ENCODE results near the gene CCL15.
"Not testable (repeated sequence)": the region's sequence is repeated elsewhere in the genome, so short reads cannot be mapped to it uniquely, and the experiment has no call there.

The CCL15 gene, protein sequence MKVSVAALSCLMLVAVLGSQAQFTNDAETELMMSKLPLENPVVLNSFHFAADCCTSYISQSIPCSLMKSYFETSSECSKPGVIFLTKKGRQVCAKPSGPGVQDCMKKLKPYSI

GRCh38 chr17:36001110-36001771 is at the start of gene CCL15:
CCL15 (minus strand) TSS chr17:36001553; CDS start chr17:36001492, 61 bp downstream.
- H3K27me3 ChIP-seq (ENCODE audit: low read depth): no peaks in the 10 kb centered on the region
- H3K4me1 ChIP-seq: no peaks in the 10 kb centered on the region
- H3K36me3 ChIP-seq (replicated peaks): no peaks in the 10 kb centered on the region
- H3K4me3 ChIP-seq: no peak within 1 kb of the TSS
- H3K9me3 ChIP-seq: no peaks in the 10 kb centered on the region
- in situ Hi-C loops (cut with MboI; ENCODE audit: low sequenced_read_pairs): no loop called here
- DNase-seq (ENCODE audit: low spot score in 2 of 2): no peak

DNA sequence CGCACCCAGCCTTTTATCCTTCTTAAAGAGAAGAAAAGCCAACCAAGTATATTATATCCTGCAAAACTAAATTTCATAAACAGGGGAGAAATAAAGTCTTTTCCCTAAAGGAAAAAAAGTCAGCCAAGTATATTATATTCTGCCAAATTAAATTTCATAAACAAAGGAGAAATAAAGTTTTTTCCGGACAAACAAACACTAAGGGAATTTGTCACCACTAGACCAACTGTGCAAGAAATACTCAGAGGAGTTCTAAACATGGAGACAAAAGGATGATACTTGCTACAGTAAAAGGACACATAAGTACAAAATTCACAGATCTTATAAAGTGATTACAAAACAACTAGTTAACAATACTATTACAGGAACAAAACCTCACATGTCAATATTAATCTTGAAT is 48.3 kb upstream of the CCL15 start:
- no peak overlapping the region for H3K4me3 ChIP-seq
- in situ Hi-C loops (cut with MboI; ENCODE audit: low sequenced_read_pairs): no loop called here
- H3K36me3 ChIP-seq (replicated peaks): no peaks in the 10 kb centered on the region
- H3K4me1 ChIP-seq: no peaks in the 10 kb centered on the region
- H3K9me3 ChIP-seq: no peaks in the 10 kb centered on the region; the same call in 1 of the 2 replicates
- no peaks in the 10 kb centered on the region for H3K27me3 ChIP-seq (ENCODE audit: low read depth)
- DNase-seq (ENCODE audit: low spot score in 2 of 2): no peak

DNA sequence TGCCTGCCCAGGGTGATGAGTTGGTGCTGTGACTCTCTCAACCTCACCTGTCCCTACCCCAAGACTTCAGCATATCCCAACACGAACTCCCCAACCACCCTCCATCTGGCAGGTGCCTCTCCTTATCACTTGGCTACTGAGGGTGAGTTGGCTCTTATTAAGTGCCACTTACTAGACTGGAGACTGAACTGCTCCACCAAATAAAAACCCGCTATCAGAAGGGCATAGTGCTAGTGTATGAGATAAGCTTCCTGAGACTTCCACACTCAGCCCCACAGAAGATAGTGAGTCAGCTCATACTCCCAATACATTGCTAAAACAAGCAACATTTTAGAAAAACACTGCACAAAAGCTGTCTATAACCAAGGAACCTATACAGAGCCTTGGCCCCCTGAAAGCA is 46.7 kb upstream of the CCL15 start:
- Histone ChIP-seq H3K27me3 (ENCODE audit: low read depth) (no peaks in the 10 kb centered on the region), H3K36me3 (replicated peaks) (no peaks in the 10 kb centered on the region), H3K9me3 (no peaks in the 10 kb centered on the region; the same call in 1 of the 2 replicates), H3K4me1 (no peaks in the 10 kb centered on the region), H3K4me3 (no peak overlapping the region)
- in situ Hi-C loops (cut with MboI; ENCODE audit: low sequenced_read_pairs): no loop called here
- no peak for DNase-seq (ENCODE audit: low spot score in 2 of 2)

- in situ Hi-C loops (cut with MboI; ENCODE audit: low sequenced_read_pairs): no loop called here
- no peak overlapping the region for H3K4me3 ChIP-seq
- H3K4me1 ChIP-seq: no peaks in the 10 kb centered on the region
- H3K9me3 ChIP-seq: no peaks in the 10 kb centered on the region
- peaks cover 9% of the 10 kb centered on the region for H3K27me3 ChIP-seq (ENCODE audit: low read depth)
- H3K36me3 ChIP-seq (replicated peaks): no peaks in the 10 kb centered on the region
- no peak for DNase-seq (ENCODE audit: low spot score in 2 of 2)
Observed at GRCh38 chr17:36036235-36036634, 34.9 kb upstream of the CCL15 start.

DNA sequence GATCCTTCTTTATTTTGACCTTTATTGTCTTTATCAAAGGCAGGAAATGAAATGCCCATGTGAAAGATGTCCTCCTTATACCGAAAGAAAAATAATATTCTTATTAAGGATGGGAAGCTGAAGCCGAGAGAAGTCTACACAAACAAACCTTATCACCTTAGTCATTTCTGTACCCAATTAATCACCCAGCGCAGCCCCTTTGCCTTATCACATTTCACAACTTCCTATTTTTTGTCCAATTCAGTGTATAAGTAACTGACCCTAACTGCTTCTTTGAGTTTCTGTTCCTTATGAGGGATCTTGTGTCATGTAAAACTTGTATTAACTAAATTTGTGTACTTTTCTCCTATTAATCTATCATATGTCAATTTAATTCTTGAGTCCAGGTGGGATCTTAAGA is 32.8 kb upstream of the CCL15 start:
- Histone ChIP-seq H3K36me3 (replicated peaks) (no peaks in the 10 kb centered on the region), H3K9me3 (no peaks in the 10 kb centered on the region), H3K4me3 (no peak overlapping the region), H3K27me3 (ENCODE audit: low read depth) (peaks cover 9% of the 10 kb centered on the region), H3K4me1 (no peaks in the 10 kb centered on the region)
- in situ Hi-C loops (cut with MboI; ENCODE audit: low sequenced_read_pairs): no loop called here
- DNase-seq (ENCODE audit: low spot score in 2 of 2): no peak

DNA sequence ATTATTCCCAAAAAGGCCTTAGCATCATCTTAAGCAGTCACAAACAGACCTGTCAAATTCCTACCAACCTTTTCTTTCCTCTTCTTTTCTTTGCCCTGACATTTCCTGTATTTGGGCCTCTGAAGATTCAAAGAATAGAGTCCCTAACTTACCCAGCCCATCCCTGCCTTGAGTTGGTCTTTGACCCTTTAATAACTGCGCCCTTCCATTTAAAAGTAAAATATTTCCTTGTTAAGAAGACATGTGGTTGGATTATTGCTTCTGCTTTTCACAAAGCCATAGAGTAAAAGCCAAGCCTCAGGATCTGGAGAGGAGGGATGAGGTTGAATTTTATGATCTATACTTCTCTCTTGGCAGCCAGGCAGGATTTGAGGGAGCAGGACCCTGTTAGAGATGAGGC is 29.6 kb upstream of the CCL15 start:
- H3K4me1 ChIP-seq: no peaks in the 10 kb centered on the region

GRCh38 chr17:36027761-36028160 is 26.4 kb upstream of the CCL15 start:
- Histone ChIP-seq H3K4me1 (no peaks in the 10 kb centered on the region), H3K36me3 (replicated peaks) (no peaks in the 10 kb centered on the region), H3K27me3 (ENCODE audit: low read depth) (peaks cover 2% of the 10 kb centered on the region), H3K4me3 (no peak overlapping the region), H3K9me3 (no peaks in the 10 kb centered on the region)
- in situ Hi-C loops (cut with MboI; ENCODE audit: low sequenced_read_pairs): no loop called here
- DNase-seq (ENCODE audit: low spot score in 2 of 2): no peak

More for the DNA sequence above, 29.6 kb upstream of the CCL15 start:
- H3K27me3 ChIP-seq (ENCODE audit: low read depth): peaks cover 9% of the 10 kb centered on the region
- no peaks in the 10 kb centered on the region for H3K9me3 ChIP-seq
- in situ Hi-C loops (cut with MboI; ENCODE audit: low sequenced_read_pairs): no loop called here
- H3K4me3 ChIP-seq: no peak overlapping the region
- no peak for DNase-seq (ENCODE audit: low spot score in 2 of 2)
- H3K36me3 ChIP-seq (replicated peaks): no peaks in the 10 kb centered on the region

DNA sequence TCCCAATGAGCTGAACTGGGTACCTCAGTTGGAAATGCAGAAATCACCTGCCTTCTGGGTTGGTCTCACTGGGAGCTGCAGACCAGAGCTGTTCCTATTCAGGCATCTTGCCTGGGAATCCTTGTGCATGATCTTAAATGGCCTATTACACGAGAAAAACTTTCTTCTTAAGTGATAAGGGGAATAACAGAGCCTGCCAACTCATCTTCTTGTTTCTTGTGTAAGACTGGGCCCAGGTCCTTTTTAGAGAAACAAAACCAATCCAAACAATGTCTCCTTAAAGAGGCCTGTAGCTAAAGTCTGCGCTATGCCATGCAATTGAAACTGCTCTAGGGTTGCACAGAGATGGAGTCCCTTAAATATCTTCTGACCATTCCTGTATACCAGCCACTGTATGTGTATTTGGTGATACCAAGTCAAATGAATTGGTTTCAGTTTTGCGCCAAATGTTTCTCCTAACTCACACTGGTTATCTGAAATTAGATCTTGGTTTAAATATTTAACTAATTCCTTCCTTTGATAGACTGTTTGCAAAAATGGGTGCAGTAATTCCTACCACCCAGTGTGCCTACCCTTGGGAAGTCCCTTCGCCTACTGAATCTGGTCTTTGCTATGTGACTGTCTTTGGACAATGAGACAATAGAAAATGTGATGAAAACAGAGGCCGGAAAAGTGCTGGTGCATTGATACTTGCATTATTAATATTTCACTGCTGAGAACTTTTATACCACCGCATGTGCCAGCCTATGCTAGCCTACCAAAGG is 22.9 kb upstream of the CCL15 start:
- Histone ChIP-seq H3K9me3 (no peaks in the 10 kb centered on the region), H3K27me3 (ENCODE audit: low read depth) (0 out of 2 replicates have a peak, but pooled peaks cover 5% of the 10 kb centered on the region), H3K4me3 (no peak overlapping the region), H3K36me3 (replicated peaks) (no peaks in the 10 kb centered on the region), H3K4me1 (no peaks in the 10 kb centered on the region)
- in situ Hi-C loops (cut with MboI; ENCODE audit: low sequenced_read_pairs): no loop called here
- no peak for DNase-seq (ENCODE audit: low spot score in 2 of 2)

GRCh38 chr17:36019423-36019822 is 18.1 kb upstream of the CCL15 start:
- Histone ChIP-seq H3K4me3 (no peak overlapping the region), H3K27me3 (ENCODE audit: low read depth) (peaks cover 9% of the 10 kb centered on the region; the same call in 1 of the 2 replicates), H3K4me1 (no peaks in the 10 kb centered on the region), H3K9me3 (no peaks in the 10 kb centered on the region), H3K36me3 (replicated peaks) (no peaks in the 10 kb centered on the region)
- in situ Hi-C loops (cut with MboI; ENCODE audit: low sequenced_read_pairs): no loop called here
- DNase-seq (ENCODE audit: low spot score in 2 of 2): no peak

DNA sequence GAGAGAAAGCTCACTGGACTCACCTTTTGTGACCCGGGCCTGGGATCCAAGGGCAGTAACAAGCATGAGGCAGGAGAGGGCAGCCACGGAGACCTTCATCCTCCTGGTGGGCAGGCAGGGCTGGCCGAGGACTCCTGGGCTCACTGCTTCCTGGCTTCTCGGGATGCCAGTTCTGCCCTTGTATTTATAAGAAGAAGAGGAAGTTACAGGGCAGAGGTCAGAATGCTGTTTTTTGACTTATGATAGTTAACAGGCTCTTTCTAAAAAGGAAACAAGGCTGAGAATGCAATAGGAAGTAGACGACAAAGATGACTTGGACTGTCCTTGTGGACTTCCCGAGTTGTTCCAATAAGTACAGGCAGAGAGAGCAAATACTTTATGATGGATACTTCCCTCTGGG is 16.4 kb upstream of the CCL15 start, which contains the start of gene CCL23:
CCL23 (minus strand) TSS at position 174 of the 400 bp plus-strand sequence; CDS start at position 99, 75 bp downstream.
- H3K9me3 ChIP-seq: no peaks in the 10 kb centered on the region
- no peaks in the 10 kb centered on the region for H3K36me3 ChIP-seq (replicated peaks)
- DNase-seq (ENCODE audit: low spot score in 2 of 2): no peak
- H3K4me1 ChIP-seq: no peaks in the 10 kb centered on the region
- H3K4me3 ChIP-seq: no peak within 1 kb of the TSS
- in situ Hi-C loops (cut with MboI; ENCODE audit: low sequenced_read_pairs): no loop called here
- peaks cover 9% of the 10 kb centered on the region; the same call in 1 of the 2 replicates for H3K27me3 ChIP-seq (ENCODE audit: low read depth)

DNA sequence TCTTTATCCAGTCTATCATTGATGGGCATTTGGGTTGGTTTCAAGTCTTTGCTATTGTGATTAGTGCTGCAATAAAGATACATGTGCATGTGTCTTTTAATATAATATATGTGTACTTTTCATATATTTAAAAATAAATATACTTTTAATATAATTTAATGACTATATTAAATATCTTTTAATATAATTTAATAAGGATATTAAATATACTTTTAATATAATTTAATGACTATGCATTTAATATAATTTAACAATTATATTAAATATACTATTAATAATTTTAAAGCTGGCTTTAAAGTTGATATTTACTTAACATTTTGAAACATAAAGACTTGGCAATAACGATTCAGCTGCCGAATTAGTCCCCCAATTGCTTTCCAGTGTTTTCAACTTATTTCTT is 15.2 kb upstream of the CCL15 start:
- H3K27me3 ChIP-seq (ENCODE audit: low read depth): peaks cover 9% of the 10 kb centered on the region; the same call in 1 of the 2 replicates
- no peak overlapping the region for H3K4me3 ChIP-seq
- H3K9me3 ChIP-seq: no peaks in the 10 kb centered on the region
- H3K36me3 ChIP-seq (replicated peaks): no peaks in the 10 kb centered on the region
- in situ Hi-C loops (cut with MboI; ENCODE audit: low sequenced_read_pairs): no loop called here
- no peaks in the 10 kb centered on the region for H3K4me1 ChIP-seq
- DNase-seq (ENCODE audit: low spot score in 2 of 2): no peak

- H3K36me3 ChIP-seq (replicated peaks); in situ Hi-C loops (cut with MboI; ENCODE audit: low sequenced_read_pairs); H3K9me3 ChIP-seq; H3K4me3 ChIP-seq; H3K27me3 ChIP-seq (ENCODE audit: low read depth); H3K4me1 ChIP-seq; DNase-seq (ENCODE audit: low spot score in 2 of 2): not testable (repeated sequence)
Observed at GRCh38 chr17:36015895-36016294, 14.5 kb upstream of the CCL15 start.

- DNase-seq (ENCODE audit: low spot score in 2 of 2): no peak
- Histone ChIP-seq H3K27me3 (ENCODE audit: low read depth) (peaks cover 9% of the 10 kb centered on the region; the same call in 1 of the 2 replicates), H3K9me3 (no peaks in the 10 kb centered on the region), H3K4me3 (no peak overlapping the region), H3K4me1 (no peaks in the 10 kb centered on the region), H3K36me3 (replicated peaks) (no peaks in the 10 kb centered on the region)
- in situ Hi-C loops (cut with MboI; ENCODE audit: low sequenced_read_pairs): no loop called here
Observed at GRCh38 chr17:36014946-36015345, 13.6 kb upstream of the CCL15 start.

DNA sequence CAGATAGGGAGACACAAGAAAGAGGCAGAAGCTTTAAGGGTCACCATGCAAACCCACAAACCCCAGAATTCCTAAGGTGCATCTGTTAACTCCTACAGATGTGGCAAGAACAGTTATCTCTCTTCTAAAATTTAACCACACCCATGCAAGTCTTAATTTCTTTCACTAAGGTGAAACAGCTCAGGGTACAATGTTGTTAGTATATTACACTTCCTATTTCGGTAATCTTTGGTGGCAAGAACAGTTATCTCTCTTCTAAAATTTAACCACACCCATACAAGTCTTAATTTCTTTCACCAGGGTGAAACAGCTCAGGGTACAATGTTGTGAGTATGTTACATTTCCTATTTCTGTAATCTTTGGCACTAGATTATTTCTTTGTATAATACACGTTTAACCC is 9.8 kb upstream of the CCL15 start:
- Histone ChIP-seq H3K4me1 (no peaks in the 10 kb centered on the region), H3K9me3 (no peaks in the 10 kb centered on the region), H3K4me3 (no peak overlapping the region), H3K27me3 (ENCODE audit: low read depth) (no peaks in the 10 kb centered on the region), H3K36me3 (replicated peaks) (no peaks in the 10 kb centered on the region)
- DNase-seq (ENCODE audit: low spot score in 2 of 2): no peak
- in situ Hi-C loops (cut with MboI; ENCODE audit: low sequenced_read_pairs): no loop called here
